Measurements from ENCODE around the gene FMOD.
"Not testable (repeated sequence)": the region's sequence is repeated elsewhere in the genome, so short reads cannot be mapped to it uniquely, and the experiment has no call there.

FMOD gene

DNA sequence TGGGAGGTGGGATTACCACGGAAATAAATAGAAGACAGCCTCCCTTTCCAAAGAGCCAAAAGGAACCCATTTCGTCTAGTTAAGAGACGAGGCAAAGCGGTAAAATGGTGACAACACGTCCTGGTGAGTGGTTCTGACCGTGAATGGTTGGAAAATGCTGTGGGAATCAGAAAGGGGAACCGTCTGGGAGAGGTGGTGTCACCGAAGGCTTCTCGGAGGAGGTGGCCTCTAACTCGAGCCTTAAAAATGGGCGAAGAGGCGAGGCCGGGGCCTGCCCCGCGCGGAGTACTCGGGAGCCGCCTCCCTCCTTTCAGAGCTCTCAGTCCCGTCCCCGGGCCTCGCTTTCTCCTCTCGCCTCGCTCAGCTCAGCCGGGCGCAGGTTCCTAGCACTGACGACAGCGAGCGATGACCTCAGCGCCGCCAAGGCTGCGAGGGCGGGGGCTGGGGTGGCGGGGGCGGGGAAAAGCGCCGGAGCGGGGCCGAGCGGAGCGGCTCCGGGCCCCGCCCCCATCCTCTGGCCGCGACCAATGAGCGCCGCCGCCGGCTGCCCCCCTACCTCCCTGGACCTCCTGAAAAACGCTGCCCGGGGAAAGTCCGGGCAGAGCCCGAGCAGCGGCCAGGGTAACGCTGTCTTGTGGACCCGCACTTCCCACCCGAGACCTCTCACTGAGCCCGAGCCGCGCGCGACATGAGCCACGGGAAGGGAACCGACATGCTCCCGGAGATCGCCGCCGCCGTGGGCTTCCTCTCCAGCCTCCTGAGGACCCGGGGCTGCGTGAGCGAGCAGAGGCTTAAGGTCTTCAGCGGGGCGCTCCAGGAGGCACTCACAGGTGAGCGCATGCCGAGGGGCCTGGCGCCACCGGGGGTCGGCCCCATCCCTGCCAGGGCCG lies 45.8 kb downstream of the FMOD start, which contains the start of gene BTG2:
Gene BTG2 (plus strand): TSS at position 601 of the 890 bp plus-strand sequence. CDS start 88 bp downstream, at position 689.
- DNase-seq, result peak; percentile 88

DNA sequence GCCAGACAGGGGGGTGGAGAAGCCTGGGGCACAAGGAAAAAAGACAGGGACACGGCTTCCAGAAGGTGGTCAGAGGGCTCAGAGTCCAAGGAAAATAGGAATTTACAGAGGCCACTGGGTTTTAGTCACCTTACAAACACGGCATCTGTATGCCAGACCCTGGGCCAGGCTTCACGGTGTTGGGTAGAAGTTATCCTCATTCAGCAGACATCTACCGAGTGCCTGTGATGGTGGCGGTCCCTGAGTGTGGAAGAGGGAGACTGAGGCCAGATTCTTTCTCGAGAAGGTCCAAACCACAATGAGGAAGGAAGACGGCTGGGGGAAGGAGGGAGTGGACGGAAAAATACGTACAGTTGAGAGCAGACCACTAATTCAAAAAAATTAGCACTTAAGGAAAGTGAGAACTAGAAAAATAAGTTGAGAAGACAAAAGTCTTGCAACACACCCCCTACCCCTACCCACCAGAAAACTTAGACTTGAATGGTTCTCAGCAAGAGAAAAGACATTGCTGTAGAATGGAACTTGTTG lies 46.5 kb downstream of the FMOD start:
- no peak for DNase-seq

DNA sequence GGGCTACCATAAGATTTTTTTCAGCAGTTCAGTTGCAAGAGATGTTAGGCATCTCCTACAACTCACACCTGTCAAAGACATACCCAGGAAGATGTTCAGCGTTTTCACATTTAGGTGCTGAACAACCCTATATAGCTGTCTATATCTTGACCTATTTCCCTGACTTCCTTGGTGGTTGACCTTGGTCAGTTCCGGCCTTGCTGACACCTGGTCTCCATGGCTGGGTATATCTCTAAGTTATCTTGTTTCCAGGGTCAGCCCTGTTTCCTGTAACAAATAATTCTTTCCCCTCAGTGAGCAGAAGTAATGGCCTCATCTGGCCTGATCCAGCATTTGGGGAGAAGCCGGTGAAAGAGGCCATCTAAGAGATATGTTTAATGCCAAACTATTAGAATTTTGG lies 48.0 kb downstream of the FMOD start:
- no peak for DNase-seq

DNA sequence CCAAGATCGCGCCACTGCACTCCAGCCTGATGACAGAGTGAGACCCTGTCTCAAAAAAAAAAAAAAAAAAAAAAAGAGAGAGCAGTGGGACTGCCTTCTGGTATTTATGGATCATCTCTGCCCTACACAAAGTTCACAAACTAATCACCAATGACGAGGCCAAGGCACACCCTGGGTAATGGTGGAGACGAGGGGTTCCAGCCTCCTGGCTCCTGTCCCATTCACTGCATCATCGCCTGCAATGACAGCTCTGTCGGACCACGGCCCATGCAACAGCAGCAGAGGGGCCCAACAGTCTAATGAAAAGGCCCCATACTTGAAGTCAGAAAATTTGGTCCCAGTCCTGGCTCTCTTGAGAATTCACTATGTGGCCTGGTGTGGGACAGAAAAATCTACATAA lies 48.5 kb downstream of the FMOD start:
- no peak for DNase-seq

DNA sequence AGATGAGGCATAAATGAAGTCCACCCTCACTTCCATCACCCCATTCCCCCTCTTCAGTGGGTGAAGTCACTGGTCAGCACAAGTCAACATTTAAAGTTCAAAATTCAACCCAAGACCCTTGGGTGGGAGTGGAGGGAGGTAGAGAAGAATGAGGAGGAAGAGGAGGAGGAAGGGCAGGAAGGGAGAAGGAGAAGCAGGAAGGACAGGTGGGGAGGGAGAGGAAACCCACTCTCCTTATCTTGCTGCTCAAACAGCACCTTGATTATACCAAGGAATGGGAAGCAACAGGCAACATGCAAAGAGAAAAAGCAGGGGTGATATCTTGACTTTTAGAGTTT lies 49.6 kb downstream of the FMOD start:
- DNase-seq, result no peak

DNA sequence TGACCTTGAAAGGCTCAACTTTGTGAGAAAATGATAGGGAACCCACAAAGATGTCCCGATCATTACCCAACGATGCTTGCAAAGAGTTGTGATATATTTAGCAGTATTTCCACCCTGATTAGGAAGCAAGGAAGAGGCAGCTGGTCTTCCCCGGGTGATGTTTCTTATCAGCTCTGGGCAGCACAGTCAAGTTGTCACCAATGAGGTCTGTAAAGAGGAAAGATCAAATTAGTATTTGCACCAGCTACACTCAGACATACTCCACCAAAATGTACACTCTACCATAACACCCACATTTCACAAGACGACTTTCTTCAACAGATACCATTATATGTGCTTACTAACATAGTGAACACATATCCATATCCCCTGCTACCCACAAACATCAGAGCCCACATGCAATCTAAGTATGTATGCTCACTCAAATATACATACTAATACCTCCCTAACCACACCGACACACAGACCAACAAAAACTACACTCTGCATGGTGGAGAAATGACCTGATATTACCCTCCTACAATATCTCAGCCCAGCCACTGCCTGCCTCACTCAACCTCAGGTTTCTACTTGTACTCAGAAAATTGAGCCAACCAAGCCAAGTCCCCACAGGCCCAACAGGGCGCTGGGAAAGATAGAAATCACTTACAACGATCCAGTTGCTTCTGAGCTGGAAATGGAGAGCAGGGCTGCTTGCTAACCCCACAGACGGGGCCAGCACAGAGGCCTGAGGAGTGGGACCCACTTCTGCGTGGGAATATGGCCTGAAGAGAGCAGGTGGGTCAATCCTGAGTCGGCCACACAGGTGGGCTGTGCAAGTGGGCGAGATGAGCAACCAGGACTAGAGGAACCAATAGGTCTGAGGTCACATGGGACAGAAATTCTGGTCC lies 50.2 kb downstream of the FMOD start:
- DNase-seq, result no peak

DNA sequence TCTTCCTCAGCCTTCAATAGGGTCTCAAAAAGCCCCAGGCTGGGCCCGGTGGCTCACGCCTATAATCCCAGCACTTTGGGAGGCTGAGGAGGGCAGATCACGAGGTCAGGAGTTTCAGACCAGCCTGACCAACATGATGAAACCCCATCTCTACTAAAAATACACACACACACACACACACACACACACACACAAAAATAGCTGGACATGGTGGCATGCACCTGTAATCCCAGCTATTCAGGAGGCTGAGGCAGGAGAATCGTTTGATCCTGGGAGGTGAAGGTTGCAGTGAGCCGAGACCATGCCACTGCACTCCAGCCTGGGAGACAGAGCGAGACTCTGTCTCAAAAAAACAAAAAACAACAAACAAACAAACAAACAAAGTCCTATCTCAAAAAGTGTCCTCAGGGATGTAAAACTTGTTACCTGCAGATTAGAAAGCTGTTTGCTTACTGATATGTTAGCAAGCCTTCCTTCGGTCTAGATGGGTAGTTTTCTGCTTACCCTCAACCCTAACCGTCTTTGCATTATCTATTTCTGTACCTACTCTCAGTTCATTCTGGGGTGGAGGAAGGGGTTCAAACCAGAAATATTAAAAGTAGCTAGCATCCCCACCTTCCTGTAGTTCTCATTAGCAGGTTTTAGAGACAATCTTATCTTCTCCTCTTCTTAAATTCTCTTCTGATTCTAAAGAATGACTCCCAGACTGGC lies 51.0 kb downstream of the FMOD start:
- DNase-seq, result not testable (repeated sequence)

DNA sequence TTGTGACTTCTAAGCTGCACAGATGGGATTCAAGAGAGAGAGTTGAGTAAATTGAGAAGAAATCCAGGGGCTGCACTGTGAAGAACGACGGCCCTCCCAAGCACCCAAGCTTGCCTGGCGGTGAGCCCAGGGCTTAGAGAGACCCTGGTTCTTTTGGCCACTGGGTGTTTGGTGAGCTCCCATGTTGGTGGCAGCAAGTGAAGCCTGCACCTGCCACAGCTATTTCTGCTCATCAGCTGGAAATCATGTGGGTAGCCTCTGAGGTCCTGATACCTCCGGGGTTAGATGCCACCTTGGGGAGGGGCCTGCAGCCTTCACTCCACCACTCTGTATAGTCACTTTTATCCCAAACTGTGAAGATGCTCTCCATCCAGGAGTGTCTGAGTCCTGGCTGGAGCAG lies 51.8 kb downstream of the FMOD start:
- DNase-seq, result no peak

DNA sequence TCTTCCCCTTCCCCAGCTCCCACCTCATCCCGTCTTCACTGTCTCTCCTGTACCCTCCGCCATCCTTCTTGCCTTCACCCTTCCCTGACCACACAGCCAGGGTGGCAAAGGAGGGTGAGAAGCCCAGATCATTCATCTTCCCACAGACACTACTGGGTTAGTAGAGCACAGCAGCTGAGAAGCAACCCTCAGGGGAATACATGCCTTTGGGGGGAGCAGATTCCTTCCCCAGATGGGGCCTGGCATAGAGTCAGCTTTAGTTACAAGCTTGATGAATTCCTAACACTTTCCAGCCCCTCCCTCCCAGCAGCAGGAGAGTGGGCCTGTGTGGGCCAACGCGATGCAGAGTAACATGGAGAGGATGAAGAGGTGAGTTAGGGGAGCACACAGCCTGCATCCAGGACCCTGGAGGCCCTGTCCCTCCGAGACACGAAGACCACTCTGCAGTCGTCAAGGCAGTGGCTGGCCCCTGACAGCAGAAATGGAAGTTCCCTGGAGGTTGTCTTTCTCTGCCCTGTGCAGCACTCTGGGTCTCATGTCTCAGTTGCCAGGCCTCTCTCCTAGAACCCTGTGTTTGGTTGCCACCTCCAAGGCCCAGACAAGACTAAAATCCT lies 54.4 kb downstream of the FMOD start:
- no peak for DNase-seq

DNA sequence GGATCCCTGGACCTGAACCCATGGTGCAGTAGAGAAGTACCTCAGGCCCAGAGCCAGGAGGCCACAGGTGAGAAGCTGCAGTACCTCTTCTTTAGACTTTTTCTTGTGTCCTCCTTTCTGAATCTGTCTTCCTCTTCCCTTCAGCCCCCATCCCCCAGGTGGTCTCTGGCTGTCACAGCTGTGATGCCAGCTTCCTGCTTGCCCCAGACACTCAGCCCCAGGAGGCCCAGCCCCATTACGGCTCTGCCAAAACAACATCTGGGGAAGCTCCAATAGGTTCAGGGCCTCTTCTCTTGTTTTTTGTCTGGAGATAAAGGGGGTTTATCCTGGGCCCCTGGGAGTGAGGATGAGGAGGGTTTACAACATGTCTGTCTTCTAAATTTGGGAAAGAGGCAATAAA lies 55.1 kb downstream of the FMOD start:
- no peak for DNase-seq

DNA sequence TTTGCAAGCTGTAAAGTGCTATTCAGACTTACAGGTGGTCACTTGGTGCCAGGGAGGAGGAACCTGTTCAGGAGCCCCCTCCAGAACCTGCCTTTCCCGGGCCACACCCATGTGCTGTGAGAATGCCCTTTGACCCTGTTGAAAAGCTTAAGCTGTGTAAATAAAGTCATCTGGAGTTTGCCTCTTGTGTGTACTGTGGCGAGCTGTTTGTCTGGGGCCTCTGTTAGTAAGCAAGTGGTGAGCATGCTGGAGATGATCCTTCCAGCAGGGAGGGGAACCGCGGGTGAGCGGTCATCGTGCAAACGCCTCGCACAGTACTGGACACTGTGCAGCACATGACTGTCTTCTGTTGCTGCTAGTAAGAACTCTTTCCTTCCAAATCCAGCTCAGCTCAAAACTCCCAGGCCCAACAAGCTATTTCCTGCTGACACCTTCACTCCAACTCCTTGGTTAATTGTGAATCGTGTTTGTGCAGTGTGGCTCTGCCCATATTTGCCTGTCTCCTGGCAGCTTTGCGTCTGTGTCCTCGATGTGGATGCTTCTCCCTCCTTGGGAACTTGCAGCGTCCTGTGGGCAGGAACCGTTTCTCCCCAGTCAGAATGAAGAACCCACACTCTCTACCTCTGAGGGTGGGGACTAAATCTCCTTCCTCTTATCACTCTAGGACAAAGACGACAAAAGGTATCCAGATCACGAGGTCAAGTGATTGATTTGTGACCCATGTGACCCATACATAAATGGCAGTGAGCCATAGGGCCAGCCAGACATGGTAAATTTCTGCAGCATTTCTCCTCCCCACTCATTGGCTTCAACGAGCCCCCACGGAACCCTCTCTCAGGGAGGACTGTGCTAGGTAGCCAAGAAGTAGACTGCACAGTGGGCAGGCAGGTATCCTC lies 59.5 kb downstream of the FMOD start:
- no peak for DNase-seq

All from stimulated activated CD4-positive, alpha-beta T cell treated with anti-CD3 and anti-CD28 coated beads, Interleukin-12 subunit alpha, Interleukin-12 subunit beta, amount 100 ng/mL, for 4 hours (primary cell).